H1 (cell line): ENCODE results near the gene MICU2. TPM values are rescaled to one million over a fixed set of nuclear protein-coding genes. Genes with fewer than 3 reads are reported as not detected.

ENCODE experiments used
- CTCF ChIA-PET: fragments of 300-600 bp; sonication (Branson Sonifier 250); formaldehyde crosslinking; loops from one replicate; lab custom pipeline; 2021; ENCODE audit not compliant: partially characterized antibody; lab: Charles Lee
- POLR2A ChIA-PET: fragments of 300-600 bp; sonication (Branson Sonifier 250); formaldehyde crosslinking; loops from one replicate; lab custom pipeline; 2021; ENCODE audit warnings: inconsistent platforms; ENCODE audit not compliant: partially characterized antibody; lab: Charles Lee
- DNase-seq, 2 experiments: peaks; one replicate each; pipeline versions ENCODE4 v3.0.0 to v3.0.0-alpha.2; 2010 to 2022; ENCODE audit warnings: low spot score in 2 of 2, low read depth in 1 of 2, mixed read lengths in 1 of 2
- FAIRE-seq: peaks from 2 replicates; lab custom pipeline; 2011; peaks lifted over from hg19 to GRCh38; lab: Jason Lieb, UNC
- H2AFZ ChIP-seq: 2 replicates; pipeline ENCODE4 v1.8.1; 2012; ENCODE audit warnings: low read length, inconsistent platforms
- H2AK5ac ChIP-seq: 2 replicates; pipeline ENCODE4 v1.6.1; 2013; ENCODE audit warnings: low read depth, low read length
- H2BK120ac ChIP-seq: replicated peaks from 2 replicates; pipeline ENCODE3; 2013; ENCODE audit warnings: low read depth, low read length, inconsistent platforms
- H2BK12ac ChIP-seq: 2 replicates; pipeline ENCODE4 v1.6.1; 2013; ENCODE audit warnings: low read depth, low read length
- H2BK15ac ChIP-seq: 2 replicates; pipeline ENCODE4 v1.6.1; 2013; ENCODE audit warnings: low read length
- H2BK20ac ChIP-seq: 2 replicates; pipeline ENCODE4 v1.6.1; 2013; ENCODE audit warnings: low read length
- H2BK5ac ChIP-seq: 2 replicates; pipeline ENCODE4 v1.6.1; 2013; ENCODE audit warnings: low read depth, low read length
- H3K14ac ChIP-seq: 2 replicates; pipeline ENCODE4 v1.6.1; 2013; ENCODE audit warnings: inconsistent platforms; ENCODE audit not compliant: insufficient read length
- H3K18ac ChIP-seq: 2 replicates; pipeline ENCODE4 v1.6.1; 2013; ENCODE audit warnings: low read length; ENCODE audit errors: extremely low read depth
- H3K23ac ChIP-seq: 2 replicates; pipeline ENCODE4 v1.6.1; 2013; ENCODE audit warnings: inconsistent platforms; ENCODE audit not compliant: insufficient read length
- H3K23me2 ChIP-seq: 2 replicates; pipeline ENCODE4 v1.6.1; 2013; ENCODE audit warnings: low read depth, low read length
- H3K27ac ChIP-seq: 2 replicates; pipeline ENCODE4 v1.6.1; 2011; ENCODE audit warnings: low read depth, low read length, inconsistent platforms
- H3K27me3 ChIP-seq, 4 experiments: replicated peaks in 1 of 4; 1 replicate in 1 of 4; 2 replicates in 3 of 4; pipeline versions ENCODE4 v1.6.1 to v1.8.1; 2011 to 2013; ENCODE audit warnings: low read length in 3 of 4, mild to moderate bottlenecking in 3 of 4, inconsistent platforms in 2 of 4, mixed read lengths in 2 of 4, moderate library complexity in 1 of 4; ENCODE audit not compliant: control insufficient read depth in 3 of 4, insufficient read depth in 3 of 4; ENCODE audit errors: extremely low read depth in 1 of 4
- H3K36me3 ChIP-seq, 4 experiments: 2 replicates each; pipeline versions ENCODE4 v1.6.1 to v1.8.1; 2011 to 2013; ENCODE audit warnings: mild to moderate bottlenecking in 4 of 4, low read length in 3 of 4, moderate library complexity in 2 of 4, control low read depth in 1 of 4, inconsistent platforms in 1 of 4; ENCODE audit not compliant: insufficient read depth in 4 of 4, control insufficient read depth in 2 of 4
- H3K4ac ChIP-seq: replicated peaks from 2 replicates; pipeline ENCODE3; 2013; ENCODE audit warnings: low read length, low read depth, mixed read lengths, inconsistent platforms; ENCODE audit not compliant: insufficient read length
- H3K4me1 ChIP-seq, 4 experiments: replicated peaks in 1 of 4; 1 replicate in 1 of 4; 2 replicates in 3 of 4; pipeline versions ENCODE4 v1.6.1 to v1.8.1; 2011 to 2013; ENCODE audit warnings: low read length in 3 of 4, inconsistent platforms in 2 of 4, mixed read lengths in 1 of 4; ENCODE audit not compliant: insufficient read depth in 4 of 4, control insufficient read depth in 3 of 4
- H3K4me2 ChIP-seq, 2 experiments: 2 replicates each; pipeline versions ENCODE4 v1.6.1 to v1.8.1; 2011 to 2013; ENCODE audit warnings: low read depth in 2 of 2, low read length in 2 of 2, control low read depth in 1 of 2, inconsistent platforms in 1 of 2, mild to moderate bottlenecking in 1 of 2; ENCODE audit not compliant: insufficient read depth in 1 of 2
- H3K4me3 ChIP-seq, 4 experiments: fragments of 200-600, 300-600 bp in 1 of 4; sonication (generic), shearing (Covaris generic), sonication (Bioruptor Twin) in 1 of 4; 2 replicates each; pipeline versions ENCODE4 v1.5.1 to v1.8.1; 2011 to 2016; ENCODE audit warnings: low read length in 4 of 4, low read depth in 3 of 4, control low read depth in 2 of 4, inconsistent platforms in 2 of 4, mild to moderate bottlenecking in 2 of 4, mixed read lengths in 1 of 4, moderate library complexity in 1 of 4; ENCODE audit not compliant: insufficient read depth in 2 of 4; ENCODE audit errors: extremely low read depth in 1 of 4
- H3K56ac ChIP-seq: replicated peaks from 2 replicates; pipeline ENCODE3; 2013; ENCODE audit warnings: low read depth, mild to moderate bottlenecking, mixed read lengths, low read length, inconsistent platforms; ENCODE audit not compliant: insufficient read length
- H3K79me1 ChIP-seq: 2 replicates; pipeline ENCODE4 v1.6.1; 2013; ENCODE audit warnings: low read depth, low read length, control low read depth
- H3K79me2 ChIP-seq, 2 experiments: 2 replicates each; pipeline versions ENCODE4 v1.6.1 to v1.8.1; 2012 to 2013; ENCODE audit warnings: low read length in 2 of 2, mild to moderate bottlenecking in 2 of 2, inconsistent platforms in 1 of 2; ENCODE audit not compliant: insufficient read depth in 2 of 2, control insufficient read depth in 1 of 2
- H3K9ac ChIP-seq, 4 experiments: replicated peaks in 1 of 4; 1 replicate in 1 of 4; 2 replicates in 3 of 4; pipeline versions ENCODE4 v1.6.1 to v1.8.1; 2011 to 2013; ENCODE audit warnings: low read depth in 3 of 4, low read length in 3 of 4, control low read depth in 2 of 4, mild to moderate bottlenecking in 2 of 4, moderate library complexity in 2 of 4, inconsistent platforms in 1 of 4; ENCODE audit errors: extremely low read depth in 1 of 4
- H3K9me3 ChIP-seq, 2 experiments: 2 replicates each; pipeline versions ENCODE4 v1.6.1 to v1.8.1; 2012 to 2013; ENCODE audit warnings: mild to moderate bottlenecking in 2 of 2, moderate library complexity in 2 of 2, control low read depth in 1 of 2, inconsistent platforms in 1 of 2, low read depth in 1 of 2, low read length in 1 of 2, mixed read lengths in 1 of 2; ENCODE audit not compliant: insufficient read depth in 2 of 2
- H4K20me1 ChIP-seq, 2 experiments: replicated peaks in 1 of 2; 2 replicates each; pipeline versions ENCODE3 to v1.8.1; 2011 to 2013; ENCODE audit warnings: inconsistent platforms in 2 of 2, low read length in 2 of 2, mild to moderate bottlenecking in 1 of 2; ENCODE audit not compliant: insufficient read depth in 2 of 2, control insufficient read depth in 1 of 2
- H4K5ac ChIP-seq: 2 replicates; pipeline ENCODE4 v1.6.1; 2013; ENCODE audit warnings: low read length, low read depth, mixed read lengths, inconsistent platforms; ENCODE audit not compliant: insufficient read length
- H4K8ac ChIP-seq: 2 replicates; pipeline ENCODE4 v1.8.0; 2013; ENCODE audit warnings: mild to moderate bottlenecking, moderate library complexity, low read length, inconsistent platforms; ENCODE audit not compliant: insufficient read depth; ENCODE audit errors: extremely low read depth
- H4K91ac ChIP-seq: replicated peaks from 2 replicates; pipeline ENCODE3; 2013; ENCODE audit warnings: low read length, mixed read lengths, inconsistent platforms; ENCODE audit not compliant: insufficient read length
- ASH2L ChIP-seq: fragments of 200-600, 300-600 bp; sonication (generic); IDR thresholded peaks from one replicate; pipeline ENCODE4 v1.7.1; 2017; ENCODE audit warnings: low read length
- BACH1 ChIP-seq: IDR thresholded peaks from 2 replicates; pipeline ENCODE4 v1.6.1; 2012; ENCODE audit warnings: low read length, improper control_type of control experiment
- CEBPB ChIP-seq: IDR thresholded peaks from 2 replicates; pipeline ENCODE4 v1.6.1; 2012; ENCODE audit warnings: low read depth, low read length
- CTCF ChIP-seq, 3 experiments: IDR thresholded peaks; 1 replicate in 2 of 3; 2 replicates in 1 of 3; pipeline versions ENCODE4 v1.5.1 to v1.6.1; 2011; ENCODE audit warnings: low read length in 3 of 3, mild to moderate bottlenecking in 3 of 3, inconsistent platforms in 2 of 3, low read depth in 1 of 3, moderate library complexity in 1 of 3; ENCODE audit not compliant: insufficient read depth in 1 of 3; ENCODE audit errors: control extremely low read depth in 1 of 3
- MAFK ChIP-seq: IDR thresholded peaks from 2 replicates; pipeline ENCODE4 v1.6.1; 2012; ENCODE audit warnings: low read depth, mild to moderate bottlenecking, improper control_type of control experiment, low read length
- RAD21 ChIP-seq, 2 experiments: IDR thresholded peaks in 1 of 2; conservative IDR thresholded peaks in 1 of 2; 2 replicates each; pipeline ENCODE4 v1.6.1; 2011; ENCODE audit warnings: low read depth in 2 of 2, low read length in 2 of 2, improper control_type of control experiment in 1 of 2, inconsistent platforms in 1 of 2, mild to moderate bottlenecking in 1 of 2, moderate library complexity in 1 of 2
- RBBP5 ChIP-seq: IDR thresholded peaks from 2 replicates; pipeline ENCODE4 v1.7.1; 2012; ENCODE audit warnings: low read depth, mild to moderate bottlenecking, inconsistent platforms, low read length, moderate library complexity, borderline replicate concordance
- SRF ChIP-seq: IDR thresholded peaks from 2 replicates; pipeline ENCODE4 v1.6.1; 2011; ENCODE audit warnings: mild to moderate bottlenecking, low read depth, low read length, moderate library complexity
- YY1 ChIP-seq: IDR thresholded peaks from 2 replicates; pipeline ENCODE4 v1.6.1; 2011; ENCODE audit warnings: low read depth, mild to moderate bottlenecking, low read length
- WGBS, 2 experiments: shearing (Covaris generic) in 1 of 2; methylation state at CpG; one replicate each; pipeline versions ENCODE4 v1.1.6 to v1.1.7; 2013 to 2015; ENCODE audit warnings: low lambda C conversion rate in 2 of 2, mixed read lengths in 2 of 2, inconsistent platforms in 1 of 2, low coverage in 1 of 2, missing lambda C conversion rate in 1 of 2; ENCODE audit not compliant: insufficient replicate concordance in 2 of 2, insufficient coverage in 1 of 2, insufficient read length in 1 of 2; ENCODE audit errors: extremely low coverage in 1 of 2, missing lambda C conversion rate in 1 of 2; 5-methylcytosine and 5-hydroxymethylcytosine counted together
- polyA plus RNA-seq, 7 experiments: library from polyadenylated mRNA; depleted of rRNA in 3 of 7; stranded (reverse) in 5 of 7; unstranded in 2 of 7; fragments of >200 nt in 5 of 7; fragments of 200-250 nt in 2 of 7; gene quantifications; 1 replicate in 5 of 7; 2 replicates in 1 of 7; 4 replicates in 1 of 7; pipeline versions ENCODE4 v1.2.1 to v1.2.3, GENCODE V29; 2011 to 2013; ENCODE audit warnings: missing spikeins in 2 of 7, mixed read lengths in 2 of 7
- total RNA-seq: library from RNA; stranded (reverse); fragmentation: NEBNext Ultra II Directional; extraction: Animal tissue kit (Norgen Biotek cat#: 25700); gene quantifications from 2 replicates; pipeline ENCODE4 v1.2.1, GENCODE V29; 2021

The MICU2 gene
- total and polyA plus RNA-seq, 2 of the 8 experiments (the other 6 are each of a cell fraction or from before 2014, with no cell fraction given) = 34.6 to 36.5 TPM

DNA sequence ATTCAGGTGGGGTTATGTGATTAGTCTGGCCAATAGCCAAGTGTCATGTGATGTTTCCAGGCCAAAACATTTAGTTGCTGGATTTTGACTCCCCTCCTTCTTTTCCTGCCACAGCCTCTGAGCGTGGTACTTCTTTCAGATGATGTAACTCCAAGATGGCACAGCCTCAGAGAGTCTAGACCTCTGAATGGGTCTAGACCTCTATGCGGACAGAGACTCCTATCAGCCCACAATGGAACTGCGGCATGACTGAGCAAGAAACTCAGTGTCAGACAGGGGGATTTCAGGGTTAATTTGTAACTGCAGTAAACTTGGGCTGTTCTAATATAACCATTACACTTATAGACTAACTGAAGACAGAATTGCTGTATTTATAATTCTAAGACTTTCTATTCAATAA lies 102.3 kb downstream of the MICU2 start:
- Histone ChIP-seq H3K4ac (no peak overlapping the region), H3K14ac (no peak overlapping the region), H2AFZ (no peak overlapping the region), H2BK5ac (no peak overlapping the region), H2BK120ac (no peak overlapping the region), H3K79me1 (no peaks in the 10 kb centered on the region), H4K20me1 (peaks cover 0 to 2% of the 10 kb centered on the region in 2 experiments), H3K36me3 (peaks cover 0 to 3% (median 1%) of the 10 kb centered on the region in 4 experiments; a peak in 1 of 8 replicates), H2BK15ac (no peak overlapping the region), H2BK12ac (peak overlapping the region; percentile 19; the same call in 1 of the 2 replicates), H2AK5ac (no peak overlapping the region), H3K27me3 (no peaks in the 10 kb centered on the region), H3K4me2 (no peak overlapping the region), H3K9me3 (no peaks in the 10 kb centered on the region), H4K5ac (no peak overlapping the region), H4K8ac (no peak overlapping the region), H3K79me2 (no peaks in the 10 kb centered on the region), H3K23me2 (no peaks in the 10 kb centered on the region), H3K23ac (no peak overlapping the region), H3K9ac (no peak overlapping the region), H3K56ac (no peak overlapping the region), H3K18ac (no peak overlapping the region), H3K4me3 (no peak overlapping the region), H2BK20ac (no peak overlapping the region), H3K27ac (no peak overlapping the region), H3K4me1 (no peaks in the 10 kb centered on the region), H4K91ac (peak overlapping the region; percentile 40)
- ChIA-PET POLR2A (interaction anchor here (1.0 kb wide), 1 partner anchor 322 kb away, joined by 3 read pairs; no protein-coding TSS in a partner anchor), CTCF (interaction anchor here (1.1 kb wide), 1 partner anchor 56 kb away, joined by 3 read pairs; no protein-coding TSS in a partner anchor)
- DNase-seq (no peak), FAIRE-seq (no peak)
- TF ChIP-seq MAFK (peak; percentile 53; the same call in 1 of the 2 replicates), CTCF (IDR thresholded peaks at IDR 0.05; ENCODE audit: control extremely low read depth in 1 of 3, insufficient read depth in 1 of 3, low read depth in 1 of 3, low read length in 3 of 3) (peak; percentile 32 to 57 (median 40)), RAD21 (IDR thresholded peaks at IDR 0.05 in 1 of 2, conservative IDR thresholded peaks at IDR 0.05 in 1 of 2; ENCODE audit: low read depth in 2 of 2, low read length in 2 of 2) (peak in 1 of 2 experiments; percentile 46; a peak in 2 of 4 replicates), YY1 (peak; percentile 70), ASH2L (no peak), BACH1 (peak; percentile 71; the same call in 1 of the 2 replicates), CEBPB (peak; percentile 24; the same call in 1 of the 2 replicates), SRF (no peak), RBBP5 (no peak)
- WGBS, 2 experiments = 91% methylated on average over 3 of the region's 3 CpGs; no CpG with 5 or more reads in 1 of the 2 experiments
